HG02970 (cell line): ENCODE measurements around the gene OXCT1.
A peak's percentile ranks its signal among the peaks of the same experiment; 100 is the strongest.
"Not testable (repeated sequence)": the region's sequence is repeated elsewhere in the genome, so short reads cannot be mapped to it uniquely, and the experiment has no call there.

Experiments
- ATAC-seq: cut with Tn5 transposase; IDR thresholded peaks from one replicate; pipeline ENCODE4 v1.9.1; 2021; ENCODE audit warnings: mild to moderate bottlenecking, moderate library complexity, moderate number of reproducible peaks; ENCODE audit not compliant: unreplicated experiment, low FRiP score

OXCT1 gene

GRCh38 chr5:41875121-41875520 is 4.9 kb upstream of the OXCT1 start:
- no peak for ATAC-seq

- ATAC-seq: no peak
These were observed 4.4 kb upstream of the OXCT1 start for GRCh38 chr5:41874512-41875060.

DNA sequence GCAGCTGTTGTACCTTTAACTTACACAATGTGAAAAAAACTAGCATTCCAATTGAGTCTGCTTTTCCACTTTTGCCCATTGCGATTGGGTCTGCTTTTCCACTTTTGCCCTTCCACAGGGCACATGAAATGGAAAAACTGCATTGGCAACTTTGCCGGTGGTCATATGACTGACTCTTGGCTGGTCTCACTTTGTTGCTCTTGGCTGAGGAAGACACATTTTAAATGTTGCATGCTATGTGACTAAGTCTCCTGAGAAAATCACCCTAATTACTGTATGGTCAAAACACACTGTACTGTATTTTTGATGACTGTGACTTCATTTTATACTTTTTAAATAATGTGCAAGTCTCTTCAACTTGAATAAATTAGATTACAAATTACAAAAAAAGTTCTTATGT is 1.6 kb upstream of the OXCT1 start:
- ATAC-seq: no peak

- no peak for ATAC-seq
These were observed 413 bp upstream of the OXCT1 start for GRCh38 chr5:41870627-41871048.

DNA sequence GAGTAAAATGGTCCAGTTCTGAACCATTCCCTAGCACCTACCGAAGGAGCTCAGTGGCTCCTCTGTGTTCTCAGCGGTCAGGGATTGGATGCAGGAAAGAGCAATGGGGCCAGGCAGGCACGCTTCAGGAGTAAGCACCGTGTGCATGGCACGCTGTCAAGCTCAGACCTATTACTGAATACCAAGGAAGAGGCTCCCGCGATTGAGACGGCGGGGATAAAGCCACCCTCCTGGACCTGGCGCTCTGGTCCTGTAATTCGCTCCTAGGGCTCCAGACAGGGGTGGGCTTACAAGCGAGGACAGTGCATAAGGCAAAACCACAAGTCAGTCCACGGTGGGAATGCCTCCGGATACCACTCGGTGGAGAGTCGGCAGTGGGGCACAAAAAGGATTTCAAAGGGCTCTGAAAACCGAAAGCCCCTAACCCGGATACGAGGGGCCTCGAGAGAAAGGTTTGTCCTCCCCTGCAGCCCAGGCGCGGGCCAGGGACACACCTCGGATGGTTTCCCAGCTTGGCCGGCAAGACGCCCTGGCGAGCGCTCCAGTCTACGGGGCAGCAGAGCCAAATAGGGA is 988 bp downstream of the OXCT1 start:
- ATAC-seq: no peak

- no peak for ATAC-seq
These were observed 6.2 kb downstream of the OXCT1 start for GRCh38 chr5:41863871-41864486.

- ATAC-seq: no peak
These were observed 11.3 kb downstream of the OXCT1 start for GRCh38 chr5:41858890-41859289.

- ATAC-seq: no peak
These were observed 12.2 kb downstream of the OXCT1 start for GRCh38 chr5:41857989-41858388.

DNA sequence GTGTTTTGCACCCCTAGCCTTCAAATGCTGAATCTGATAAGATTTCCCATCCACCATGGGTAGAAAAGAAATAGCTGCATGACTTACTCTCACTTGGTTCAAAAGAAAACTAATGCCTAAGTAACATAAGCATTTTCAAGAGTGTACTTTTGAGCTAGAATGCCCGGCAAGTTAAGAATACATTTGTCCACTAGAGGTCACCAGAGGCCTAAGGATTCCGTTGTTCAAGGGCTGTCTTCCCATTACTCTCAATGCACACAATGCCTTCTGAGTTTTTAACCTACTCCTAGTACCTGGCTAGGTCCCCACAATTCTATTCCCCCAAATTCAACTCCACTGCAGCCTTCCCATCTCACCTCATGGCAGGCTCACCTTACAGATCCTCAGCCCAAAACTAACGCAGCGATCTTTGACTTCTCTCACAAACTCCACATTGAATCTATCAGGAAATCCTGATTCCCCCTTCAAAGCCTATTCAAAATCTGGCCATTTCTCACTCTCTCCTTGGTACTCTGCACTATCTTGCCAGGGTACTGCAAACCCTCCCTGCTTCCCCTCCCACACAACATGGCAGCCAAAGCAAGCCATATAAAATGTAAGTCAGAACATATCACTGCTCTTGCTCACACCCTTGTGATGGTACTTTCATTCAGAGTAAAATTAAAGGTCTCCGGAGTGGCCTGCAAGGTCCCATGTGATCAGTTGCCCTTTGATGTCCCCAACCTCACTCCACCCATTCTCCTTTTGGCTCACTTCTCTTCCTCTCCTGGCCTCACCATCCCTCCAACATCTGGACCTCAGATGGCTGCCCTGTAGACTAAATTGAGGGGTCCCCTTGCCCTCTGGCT is 13.4 kb downstream of the OXCT1 start:
- peak; percentile 66 for ATAC-seq

GRCh38 chr5:41852293-41852692 is 17.9 kb downstream of the OXCT1 start:
- ATAC-seq: no peak

- ATAC-seq: no peak
These were observed 19.1 kb downstream of the OXCT1 start for GRCh38 chr5:41851116-41851515.

- no peak for ATAC-seq
These were observed 21.2 kb downstream of the OXCT1 start for GRCh38 chr5:41848983-41849382.

GRCh38 chr5:41845751-41846150 is 24.5 kb downstream of the OXCT1 start:
- ATAC-seq: not testable (repeated sequence)

- no peak for ATAC-seq
These were observed 25.7 kb downstream of the OXCT1 start for GRCh38 chr5:41844502-41844901.

- peak; percentile 64 for ATAC-seq
These were observed 26.5 kb downstream of the OXCT1 start for GRCh38 chr5:41843456-41844370.

DNA sequence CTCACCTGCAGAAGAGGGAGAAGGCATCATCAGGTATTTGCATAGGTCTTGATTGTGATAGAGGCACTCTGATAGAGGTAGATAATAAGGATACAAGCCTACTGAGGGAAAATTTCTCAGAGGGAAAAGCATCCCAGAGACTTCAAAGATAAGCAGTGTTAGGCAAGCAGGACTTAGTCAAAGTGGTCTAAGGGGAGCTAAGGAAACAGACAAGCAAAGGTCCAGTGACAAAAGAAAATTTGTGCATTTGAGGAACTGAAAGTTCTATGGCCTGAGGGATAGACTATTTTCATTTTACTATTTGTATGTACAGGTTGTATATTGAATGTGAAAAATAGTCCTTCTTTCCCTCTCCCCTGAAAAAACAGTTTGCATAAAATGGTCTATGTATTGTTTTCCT is 27.4 kb downstream of the OXCT1 start:
- peak; percentile 73 for ATAC-seq

GRCh38 chr5:41841325-41841724 is 28.9 kb downstream of the OXCT1 start:
- no peak for ATAC-seq

- ATAC-seq: no peak
These were observed 30.0 kb downstream of the OXCT1 start for GRCh38 chr5:41840251-41840650.

DNA sequence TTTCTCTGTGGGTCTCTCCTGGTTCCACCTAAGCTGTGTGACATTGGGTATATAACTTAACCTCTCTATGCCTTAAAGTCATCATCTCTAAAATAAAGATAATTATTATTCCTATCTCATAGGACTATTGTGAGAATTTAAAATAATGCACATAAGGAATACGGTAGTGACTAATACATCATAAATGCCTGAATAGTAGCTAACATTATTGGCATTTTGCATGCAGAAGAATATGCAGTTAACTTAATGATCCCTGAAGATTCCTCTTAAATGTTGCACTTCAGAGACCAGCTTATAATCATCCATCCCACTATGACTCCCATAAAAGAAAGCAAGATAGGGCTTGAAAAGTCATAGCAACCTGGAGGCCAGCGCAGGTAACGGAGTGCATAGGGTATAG is 32.4 kb downstream of the OXCT1 start:
- ATAC-seq: no peak

DNA sequence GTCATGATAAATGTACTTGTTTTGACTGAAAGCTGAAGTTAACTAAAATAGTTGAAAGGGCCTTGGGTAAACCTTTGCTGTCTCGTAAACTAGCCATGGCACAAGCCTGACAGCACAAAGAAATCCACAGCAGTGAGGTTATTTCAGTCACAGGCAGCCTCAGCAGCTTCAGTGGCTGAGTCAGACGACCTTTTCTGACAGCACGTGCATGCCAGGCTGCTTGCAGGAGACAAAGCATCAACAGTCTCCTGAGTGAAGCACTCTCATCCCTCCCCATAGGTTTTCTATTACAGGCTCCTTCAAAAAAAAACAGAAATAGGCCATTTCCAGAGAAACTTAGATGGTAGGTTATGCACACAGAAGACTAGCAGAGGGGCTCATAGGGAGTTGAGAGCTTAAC is 34.6 kb downstream of the OXCT1 start:
- ATAC-seq: no peak
